NCI-H146 (cell line): ENCODE measurements around the gene GDPD5.

Source experiments
- DNase-seq: peaks from one replicate; lab custom pipeline; 2025; lab: John Stamatoyannopoulos, UW

The GDPD5 gene, protein sequence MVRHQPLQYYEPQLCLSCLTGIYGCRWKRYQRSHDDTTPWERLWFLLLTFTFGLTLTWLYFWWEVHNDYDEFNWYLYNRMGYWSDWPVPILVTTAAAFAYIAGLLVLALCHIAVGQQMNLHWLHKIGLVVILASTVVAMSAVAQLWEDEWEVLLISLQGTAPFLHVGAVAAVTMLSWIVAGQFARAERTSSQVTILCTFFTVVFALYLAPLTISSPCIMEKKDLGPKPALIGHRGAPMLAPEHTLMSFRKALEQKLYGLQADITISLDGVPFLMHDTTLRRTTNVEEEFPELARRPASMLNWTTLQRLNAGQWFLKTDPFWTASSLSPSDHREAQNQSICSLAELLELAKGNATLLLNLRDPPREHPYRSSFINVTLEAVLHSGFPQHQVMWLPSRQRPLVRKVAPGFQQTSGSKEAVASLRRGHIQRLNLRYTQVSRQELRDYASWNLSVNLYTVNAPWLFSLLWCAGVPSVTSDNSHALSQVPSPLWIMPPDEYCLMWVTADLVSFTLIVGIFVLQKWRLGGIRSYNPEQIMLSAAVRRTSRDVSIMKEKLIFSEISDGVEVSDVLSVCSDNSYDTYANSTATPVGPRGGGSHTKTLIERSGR

DNA sequence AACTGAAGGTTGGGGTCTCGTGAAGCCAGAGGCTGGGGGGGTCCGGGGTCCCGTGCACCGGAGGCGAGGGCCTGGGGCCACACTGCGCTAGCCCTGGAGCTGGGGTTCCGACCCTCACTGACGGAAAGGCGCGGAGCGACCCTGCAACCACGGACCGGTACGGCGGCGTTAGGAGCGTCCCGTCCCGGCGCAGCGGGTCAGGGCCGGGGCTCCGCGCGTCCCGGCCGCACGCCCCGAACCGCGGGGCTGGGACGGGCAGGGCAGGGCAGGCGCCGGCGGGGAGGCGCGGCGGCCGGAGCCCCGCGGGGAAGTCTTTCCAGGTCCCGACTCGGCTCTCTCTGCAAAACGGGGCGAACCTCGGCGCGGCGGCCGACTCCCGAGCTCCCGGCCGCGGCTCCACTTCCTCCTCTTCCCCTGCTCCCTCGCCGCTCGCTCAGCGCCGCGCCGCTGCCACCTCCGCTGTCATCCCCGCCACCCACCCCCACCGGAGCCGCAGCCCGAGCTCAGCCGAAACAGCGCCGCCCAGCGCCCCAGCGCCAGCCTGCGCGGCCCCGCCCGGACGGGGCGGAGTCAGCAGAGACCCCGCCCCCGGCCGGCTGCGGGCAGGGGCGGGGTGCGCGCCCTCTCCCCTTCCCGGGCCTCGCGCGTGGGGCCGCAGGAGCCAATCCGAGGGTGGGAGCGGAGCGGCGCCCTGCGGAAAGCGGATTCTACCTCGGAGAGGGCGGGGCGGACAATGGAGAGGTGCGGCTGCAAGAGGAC lies at the start of gene GDPD5:
Gene GDPD5 (minus strand): TSS at position 509 of the 759 bp plus-strand sequence. CDS start 48,206 bp downstream, outside the sequence.
- DNase-seq, result peak; percentile 93

GRCh38 chr11:75574698-75575602 lies 49.2 kb upstream of the GDPD5 start:
- no peak for DNase-seq

DNA sequence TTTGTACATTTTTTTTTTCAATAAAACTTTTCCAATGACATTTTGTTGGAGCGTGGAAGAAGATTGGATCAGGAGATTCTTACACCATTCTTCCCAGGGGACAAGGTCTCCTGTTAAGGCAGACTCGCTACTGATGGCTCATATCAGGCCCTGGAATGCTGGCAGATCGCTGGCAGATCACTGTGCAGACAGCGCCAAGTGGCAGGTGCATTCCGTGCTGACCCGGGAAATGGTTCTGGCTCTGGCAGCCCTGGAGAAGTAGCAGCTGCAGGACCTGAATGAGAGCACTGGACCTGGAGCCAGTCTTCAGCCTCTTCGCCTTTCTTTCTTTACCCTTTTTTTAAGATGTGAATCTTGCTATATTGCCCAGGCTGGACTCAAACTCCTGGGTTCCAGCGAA lies 47.0 kb upstream of the GDPD5 start:
- no peak for DNase-seq

GRCh38 chr11:75571625-75572024 lies 45.9 kb upstream of the GDPD5 start:
- no peak for DNase-seq

GRCh38 chr11:75570559-75571139 lies 44.9 kb upstream of the GDPD5 start:
- DNase-seq, result no peak

- no peak for DNase-seq
Measured at GRCh38 chr11:75568616-75569219, 43.0 kb upstream of the GDPD5 start.

DNA sequence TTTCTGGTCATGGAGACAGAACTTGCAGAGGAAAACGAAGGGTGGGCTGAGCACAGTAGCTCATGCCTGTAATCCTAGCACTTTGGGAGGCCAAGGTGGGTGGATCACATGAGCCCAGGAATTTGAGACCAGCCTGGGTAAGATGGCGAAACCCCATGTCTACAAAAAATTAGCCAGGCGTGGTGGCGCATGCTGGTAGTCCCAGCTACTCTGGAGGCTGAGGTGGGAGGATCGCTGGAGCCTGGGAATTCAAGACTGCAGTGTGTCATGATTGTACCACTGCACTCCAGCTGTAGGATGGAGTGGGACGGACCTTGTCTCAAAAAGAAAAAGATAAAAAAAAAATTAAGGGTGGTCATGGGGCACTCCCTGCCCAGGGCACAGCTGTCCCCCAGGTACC lies 42.2 kb upstream of the GDPD5 start:
- no peak for DNase-seq

DNA sequence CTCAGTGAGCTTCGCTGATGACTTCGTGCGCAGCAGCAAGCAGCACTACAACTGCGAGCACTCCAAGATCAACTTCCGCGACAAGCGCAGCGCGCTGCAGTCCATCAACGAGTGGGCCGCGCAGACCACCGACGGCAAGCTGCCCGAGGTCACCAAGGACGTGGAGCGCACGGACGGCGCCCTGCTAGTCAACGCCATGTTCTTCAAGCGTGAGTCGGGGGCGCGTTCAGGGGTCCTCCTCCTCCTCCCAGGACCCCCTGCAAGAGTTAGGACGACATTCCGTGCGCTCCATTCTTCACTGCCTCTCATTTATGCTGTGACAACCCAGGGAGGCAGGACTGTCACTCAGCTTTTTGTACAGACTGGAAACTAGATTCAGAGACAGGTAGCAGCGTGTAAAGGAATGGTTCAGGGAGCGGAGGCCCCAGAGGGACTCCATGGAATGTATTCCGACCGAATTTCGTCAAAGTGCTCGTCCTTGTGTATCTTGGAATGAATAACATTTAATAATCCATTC lies 41.1 kb upstream of the GDPD5 start:
- DNase-seq, result no peak

DNA sequence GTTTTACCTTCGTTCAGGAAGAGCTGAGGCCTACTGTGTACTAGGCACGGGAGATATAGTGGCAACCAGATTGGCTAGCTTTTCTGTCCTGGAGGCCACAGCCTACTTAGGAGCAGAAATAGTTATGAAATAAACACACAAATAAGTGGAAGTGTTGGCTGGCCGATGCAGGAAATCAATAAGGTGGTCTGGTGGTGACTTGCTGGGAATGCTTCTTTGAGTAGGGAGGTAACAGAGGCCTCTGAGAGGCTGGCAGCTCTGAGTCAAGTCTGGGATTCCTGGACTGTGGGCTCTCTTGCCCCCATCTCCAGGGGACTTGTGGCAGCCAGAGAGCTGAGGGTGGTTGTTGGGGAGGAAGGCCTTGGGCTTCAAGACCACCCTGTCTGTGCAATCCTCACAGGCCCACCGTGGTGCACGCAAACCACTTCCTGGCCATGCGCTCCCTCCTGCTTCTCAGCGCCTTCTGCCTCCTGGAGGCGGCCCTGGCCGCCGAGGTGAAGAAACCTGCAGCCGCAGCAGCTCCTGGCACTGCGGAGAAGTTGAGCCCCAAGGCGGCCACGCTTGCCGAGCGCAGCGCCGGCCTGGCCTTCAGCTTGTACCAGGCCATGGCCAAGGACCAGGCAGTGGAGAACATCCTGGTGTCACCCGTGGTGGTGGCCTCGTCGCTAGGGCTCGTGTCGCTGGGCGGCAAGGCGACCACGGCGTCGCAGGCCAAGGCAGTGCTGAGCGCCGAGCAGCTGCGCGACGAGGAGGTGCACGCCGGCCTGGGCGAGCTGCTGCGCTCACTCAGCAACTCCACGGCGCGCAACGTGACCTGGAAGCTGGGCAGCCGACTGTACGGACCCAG lies 40.4 kb upstream of the GDPD5 start:
- DNase-seq, result no peak

- DNase-seq, result no peak
Measured at GRCh38 chr11:75565221-75565814, 39.6 kb upstream of the GDPD5 start.

DNA sequence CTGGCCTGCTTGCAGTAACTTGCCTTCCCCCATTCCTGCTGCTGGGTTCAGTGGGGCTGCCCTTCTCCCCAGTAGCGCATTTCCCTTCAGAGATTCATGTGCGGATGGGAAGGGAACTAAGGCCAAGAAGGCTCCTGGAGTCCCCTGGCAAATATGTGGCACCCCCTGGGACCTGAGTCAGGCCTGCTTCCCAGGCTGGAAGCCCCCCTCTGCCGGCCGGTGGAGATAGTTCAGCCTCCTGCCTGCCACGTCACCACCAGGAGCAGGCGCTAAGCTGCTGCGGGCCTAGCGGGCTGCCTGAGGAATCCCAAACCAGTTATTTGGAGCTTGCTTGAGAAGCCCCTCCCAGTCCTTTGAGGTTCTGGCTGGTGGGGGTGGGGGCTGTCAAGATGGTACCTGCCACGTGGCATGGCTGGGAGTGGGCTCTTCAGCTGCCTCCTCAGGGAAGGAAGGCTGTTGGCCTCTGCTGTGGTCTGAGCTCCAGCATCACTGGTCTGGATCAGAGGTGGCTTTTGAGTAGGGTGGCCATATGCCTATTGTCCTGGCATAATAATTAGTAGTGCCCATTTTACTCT lies 38.3 kb upstream of the GDPD5 start:
- no peak for DNase-seq

- no peak for DNase-seq
Measured at GRCh38 chr11:75563501-75563977, 37.8 kb upstream of the GDPD5 start.

GRCh38 chr11:75562836-75563484 lies 37.2 kb upstream of the GDPD5 start:
- DNase-seq, result peak; percentile 56

GRCh38 chr11:75562048-75562835 lies 36.5 kb upstream of the GDPD5 start, which contains the start of gene SERPINH1:
Gene SERPINH1 (plus strand): TSS chr11:75562253. CDS start chr11:75566350, 4,097 bp downstream.
- peak; percentile 86 for DNase-seq

- DNase-seq, result no peak
Measured at GRCh38 chr11:75561426-75562047, 35.8 kb upstream of the GDPD5 start.

DNA sequence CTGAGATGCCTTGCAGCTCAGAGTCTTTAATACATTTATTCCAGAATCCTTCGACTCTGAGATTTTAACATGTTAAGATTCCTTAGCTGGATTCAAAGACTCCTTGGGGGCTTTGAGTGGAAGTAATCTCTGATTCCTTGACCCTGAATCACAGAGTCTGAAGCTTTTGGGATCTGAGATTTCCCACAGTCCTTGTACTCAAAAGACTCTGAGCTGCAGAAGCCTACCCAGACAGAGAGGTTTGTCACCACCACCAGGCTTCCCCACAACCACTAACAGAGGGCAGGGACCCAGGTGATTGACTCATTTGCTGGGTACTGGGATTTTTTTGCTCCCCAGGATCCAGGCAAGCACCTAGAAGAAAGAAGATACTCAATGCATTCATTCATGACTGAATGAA lies 34.9 kb upstream of the GDPD5 start:
- DNase-seq, result no peak
